H9 (cell line): ENCODE measurements around the gene SMAD3. TPM values are rescaled to one million over a fixed set of nuclear protein-coding genes. Genes with fewer than 3 reads are reported as not detected.

ENCODE experiments used
- DNase-seq: peaks from one replicate; pipeline ENCODE4 v3.0.0-alpha.2; 2017
- H2AFZ ChIP-seq: one replicate; pipeline ENCODE4 v1.6.1; 2013; ENCODE audit warnings: mild to moderate bottlenecking, low read length, control low read depth, moderate library complexity
- H2AK5ac ChIP-seq: 2 replicates; pipeline ENCODE4 v1.6.1; 2013; ENCODE audit warnings: low read length, control low read depth, mixed read lengths; ENCODE audit not compliant: insufficient read length
- H2BK120ac ChIP-seq: one replicate; pipeline ENCODE4 v1.6.1; 2013; ENCODE audit warnings: low read depth, mild to moderate bottlenecking, low read length, control low read depth, inconsistent platforms; ENCODE audit not compliant: poor library complexity, severe bottlenecking
- H2BK12ac ChIP-seq: 2 replicates; pipeline ENCODE4 v1.6.1; 2013; ENCODE audit warnings: low read length, control low read depth, mixed read lengths, low read depth; ENCODE audit not compliant: insufficient read length
- H2BK15ac ChIP-seq: 2 replicates; pipeline ENCODE4 v1.6.1; 2013; ENCODE audit warnings: low read depth, low read length, control low read depth
- H2BK20ac ChIP-seq: one replicate; pipeline ENCODE4 v1.6.1; 2013; ENCODE audit warnings: low read depth, mild to moderate bottlenecking, low read length, control low read depth, inconsistent platforms; ENCODE audit not compliant: poor library complexity, severe bottlenecking
- H2BK5ac ChIP-seq: 2 replicates; pipeline ENCODE4 v1.6.1; 2013; ENCODE audit warnings: low read length, control low read depth, mixed read lengths; ENCODE audit not compliant: insufficient read length
- H3K14ac ChIP-seq: 2 replicates; pipeline ENCODE4 v1.6.1; 2013; ENCODE audit warnings: low read length, control low read depth; ENCODE audit not compliant: insufficient read depth
- H3K18ac ChIP-seq: 2 replicates; pipeline ENCODE4 v1.6.1; 2013; ENCODE audit warnings: low read depth, mild to moderate bottlenecking, mixed read lengths, low read length, control low read depth; ENCODE audit not compliant: insufficient read length
- H3K23ac ChIP-seq: 2 replicates; pipeline ENCODE4 v1.6.1; 2013; ENCODE audit warnings: low read length, control low read depth, mixed read lengths, low read depth; ENCODE audit not compliant: insufficient read length
- H3K23me2 ChIP-seq: 2 replicates; pipeline ENCODE4 v1.6.1; 2013; ENCODE audit warnings: low read depth, mild to moderate bottlenecking, mixed read lengths, low read length, control low read depth; ENCODE audit not compliant: insufficient read length, poor library complexity, severe bottlenecking
- H3K27ac ChIP-seq: 2 replicates; pipeline ENCODE4 v1.5.1; 2013; ENCODE audit warnings: low read length, control low read depth, mixed read lengths, low read depth; ENCODE audit not compliant: insufficient read length
- H3K27me3 ChIP-seq: 2 replicates; pipeline ENCODE4 v1.6.1; 2013; ENCODE audit warnings: low read length, control low read depth, inconsistent platforms; ENCODE audit not compliant: insufficient read depth
- H3K4ac ChIP-seq: 2 replicates; pipeline ENCODE4 v1.6.1; 2013; ENCODE audit warnings: low read depth, mild to moderate bottlenecking, control low read depth, inconsistent platforms, low read length, moderate library complexity
- H3K4me1 ChIP-seq: 2 replicates; pipeline ENCODE4 v1.6.1; 2013; ENCODE audit warnings: low read length, control low read depth, inconsistent platforms; ENCODE audit not compliant: insufficient read depth
- H3K4me2 ChIP-seq: 2 replicates; pipeline ENCODE4 v1.6.1; 2013; ENCODE audit warnings: low read length, control low read depth, mixed read lengths; ENCODE audit not compliant: insufficient read length, insufficient read depth
- H3K56ac ChIP-seq: 2 replicates; pipeline ENCODE4 v1.6.1; 2013; ENCODE audit warnings: low read depth, mild to moderate bottlenecking, mixed read lengths, low read length, control low read depth; ENCODE audit not compliant: insufficient read length
- H3K79me1 ChIP-seq: 2 replicates; pipeline ENCODE4 v1.6.1; 2013; ENCODE audit warnings: low read depth, mild to moderate bottlenecking, moderate library complexity, low read length, control low read depth, inconsistent platforms; ENCODE audit not compliant: insufficient read depth, poor library complexity, severe bottlenecking
- H3K79me2 ChIP-seq: 2 replicates; pipeline ENCODE4 v1.6.1; 2013; ENCODE audit warnings: low read length, control low read depth, inconsistent platforms; ENCODE audit not compliant: insufficient read depth
- H3K9ac ChIP-seq: 2 replicates; pipeline ENCODE4 v1.6.1; 2013; ENCODE audit warnings: low read length, control low read depth, mixed read lengths; ENCODE audit not compliant: insufficient read length; ENCODE audit errors: extremely low read depth
- H3K9me3 ChIP-seq: one replicate; pipeline ENCODE4 v1.6.1; 2013; ENCODE audit warnings: low read depth, low read length, inconsistent platforms; ENCODE audit not compliant: control insufficient read depth
- H3T11ph ChIP-seq: one replicate; pipeline ENCODE4 v1.6.1; 2013; ENCODE audit warnings: mild to moderate bottlenecking, low read length, control low read depth, inconsistent platforms
- H4K20me1 ChIP-seq: one replicate; pipeline ENCODE4 v1.6.1; 2013; ENCODE audit not compliant: control insufficient read depth, insufficient read length, insufficient read depth
- H4K5ac ChIP-seq: 2 replicates; pipeline ENCODE4 v1.6.1; 2013; ENCODE audit warnings: low read depth, mild to moderate bottlenecking, mixed read lengths, low read length, control low read depth; ENCODE audit not compliant: insufficient read length
- H4K8ac ChIP-seq: replicated peaks from 2 replicates; pipeline ENCODE4 v1.6.1; 2013; ENCODE audit warnings: low read length, control low read depth, mixed read lengths, low read depth; ENCODE audit not compliant: insufficient read length
- H4K91ac ChIP-seq: 2 replicates; pipeline ENCODE4 v1.6.1; 2013; ENCODE audit warnings: low read depth, mild to moderate bottlenecking, moderate library complexity, mixed read lengths, low read length, control low read depth; ENCODE audit not compliant: insufficient read length
- H3K27ac Mint-ChIP-seq, 3 experiments: 2 replicates in 2 of 3; 3 replicates in 1 of 3; pipeline ENCODE4 v1.8.0; 2020 to 2021; ENCODE audit warnings: mixed read lengths in 3 of 3, mild to moderate bottlenecking in 1 of 3, moderate library complexity in 1 of 3
- H3K27me3 Mint-ChIP-seq: 2 replicates; pipeline ENCODE4 v1.8.0; 2021; ENCODE audit warnings: low read depth, mild to moderate bottlenecking, moderate library complexity, mixed read lengths
- H3K36me3 Mint-ChIP-seq, 3 experiments: 2 replicates in 2 of 3; 3 replicates in 1 of 3; pipeline ENCODE4 v1.8.0; 2020 to 2021; ENCODE audit warnings: low read depth in 3 of 3, mixed read lengths in 3 of 3; ENCODE audit not compliant: insufficient read depth in 1 of 3
- H3K4me1 Mint-ChIP-seq, 2 experiments: 2 replicates each; pipeline ENCODE4 v1.8.0; 2020; ENCODE audit warnings: mixed read lengths in 2 of 2
- H3K4me3 Mint-ChIP-seq, 2 experiments: 2 replicates in 1 of 2; 3 replicates in 1 of 2; pipeline ENCODE4 v1.8.0; 2020 to 2021; ENCODE audit warnings: mild to moderate bottlenecking in 2 of 2, mixed read lengths in 2 of 2, moderate library complexity in 1 of 2
- H3K9me3 Mint-ChIP-seq, 2 experiments: 2 replicates in 1 of 2; 3 replicates in 1 of 2; pipeline ENCODE4 v1.8.0; 2020; ENCODE audit warnings: mild to moderate bottlenecking in 2 of 2, mixed read lengths in 2 of 2, moderate library complexity in 1 of 2
- CTCF ChIP-seq: fragments of 200-600 bp; sonication (generic); conservative IDR thresholded peaks from 3 replicates; pipeline ENCODE4 v1.8.0; 2021; ENCODE audit warnings: antibody characterized with exemption, mild to moderate bottlenecking
- WGBS: extraction: QIAGEN DNeasy Blood & Tissue Kit; methylation state at CpG from one replicate; pipeline ENCODE4 v1.1.7; 2013; ENCODE audit warnings: missing lambda C conversion rate, low lambda C conversion rate, mixed read lengths; ENCODE audit not compliant: insufficient read length; ENCODE audit errors: extremely low coverage; 5-methylcytosine and 5-hydroxymethylcytosine counted together
- total RNA-seq: library from RNA; stranded (reverse); gene quantifications from 2 replicates; pipeline ENCODE4 v1.2.1, GENCODE V29; 2021

SMAD3 gene
- total RNA-seq, 1 experiment from 2014 or later, result 26.7 TPM

GRCh38 chr15:67097930-67098740, 32.7 kb downstream of the SMAD3 start:
- H2BK15ac ChIP-seq, result no peak overlapping the region
- no peak overlapping the region for H2AK5ac ChIP-seq
- no peak overlapping the region for H4K5ac ChIP-seq
- no peak for TF ChIP-seq CTCF
- no peak overlapping the region for H3K4me2 ChIP-seq
- Mint-ChIP-seq H3K4me3 (no peak overlapping the region), H3K27ac (peak overlapping the region; percentile 20 to 84 (median 65); a peak in 5 of 7 replicates), H3K27me3 (no peaks in the 10 kb centered on the region), H3K36me3 (peaks cover 0 to 5% (median 0%) of the 10 kb centered on the region in 3 experiments; a peak in 2 of 7 replicates), H3K4me1 (peaks cover 30 to 37% of the 10 kb centered on the region in 2 experiments), H3K9me3 (no peaks in the 10 kb centered on the region)
- no peaks in the 10 kb centered on the region for H3K79me1 ChIP-seq
- no peak overlapping the region for H2BK5ac ChIP-seq
- H3T11ph ChIP-seq, result no peak overlapping the region
- no peak overlapping the region for H3K23ac ChIP-seq
- no peak overlapping the region for H2BK120ac ChIP-seq
- H3K79me2 ChIP-seq, result no peaks in the 10 kb centered on the region
- H2BK12ac ChIP-seq, result no peak overlapping the region
- H4K8ac ChIP-seq, result no peak overlapping the region
- no peak overlapping the region for H4K91ac ChIP-seq
- H3K23me2 ChIP-seq, result no peaks in the 10 kb centered on the region
- no peak overlapping the region for H2BK20ac ChIP-seq
- H3K4ac ChIP-seq, result no peak overlapping the region
- no peak overlapping the region for H3K56ac ChIP-seq
- H3K14ac ChIP-seq, result peak overlapping the region; percentile 24; the same call in 1 of the 2 replicates
- DNase-seq, result no peak
- WGBS, result no CpG with 5 or more reads among the region's 14 CpGs
- no peaks in the 10 kb centered on the region for H3K9me3 ChIP-seq
- H3K4me1 ChIP-seq, result no peaks in the 10 kb centered on the region; the same call in 1 of the 2 replicates
- no peaks in the 10 kb centered on the region for H3K27me3 ChIP-seq
- no peak overlapping the region for H3K27ac ChIP-seq
- H4K20me1 ChIP-seq, result no peaks in the 10 kb centered on the region
- H3K9ac ChIP-seq, result no peak overlapping the region
- no peak overlapping the region for H3K18ac ChIP-seq
- no peak overlapping the region for H2AFZ ChIP-seq
